Right lobe of liver (tissue), 6 donors: ENCODE measurements around the gene FDPS. TPM values are rescaled to one million over a fixed set of nuclear protein-coding genes. Genes with fewer than 3 reads are reported as not detected.
"Not testable (repeated sequence)": the region's sequence is repeated elsewhere in the genome, so short reads cannot be mapped to it uniquely, and the experiment has no call there.

ENCODE experiments used
- ATAC-seq, 4 donors: fragments of 200-7000 bp; cut with Tn5 transposase; one replicate each; pipeline ENCODE4 v1.9.1; 2020; ENCODE audit warnings: mild to moderate bottlenecking in 4 of 4, moderate library complexity in 4 of 4
- DNase-seq, 3 donors: peaks; one replicate each; pipeline ENCODE4 v3.0.0-alpha.2; 2020
- H3K27ac ChIP-seq, 3 donors: fragments of 200-600 bp; one replicate each; pipeline ENCODE4 v1.8.0; 2022
- H3K27me3 ChIP-seq, 2 donors: fragments of 200-600 bp; one replicate each; pipeline ENCODE4 v1.8.0; 2022
- H3K36me3 ChIP-seq, 4 donors: fragments of 200-600 bp; sonication (generic) in 1 of 4; one replicate each; pipeline versions ENCODE4 v1.5.1 to v1.8.0; 2017 to 2022; ENCODE audit warnings: control low read depth in 1 of 4
- H3K4me1 ChIP-seq, 4 donors: fragments of 200-600 bp; sonication (generic) in 1 of 4; one replicate each; pipeline versions ENCODE4 v1.5.1 to v1.8.0; 2017 to 2022; ENCODE audit warnings: control low read depth in 1 of 4
- H3K4me3 ChIP-seq, 3 donors: fragments of 200-600 bp; one replicate each; pipeline ENCODE4 v1.8.0; 2022
- H3K9me3 ChIP-seq, 4 donors: fragments of 200-600 bp; sonication (generic) in 1 of 4; one replicate each; pipeline versions ENCODE4 v1.5.1 to v1.8.0; 2017 to 2022; ENCODE audit warnings: control low read depth in 1 of 4
- POLR2A ChIP-seq: fragments of 450-650 bp; IDR thresholded peaks from one replicate; pipeline ENCODE4 v1.6.1; 2017; ENCODE audit warnings: antibody characterized with exemption, mild to moderate bottlenecking
- WGBS: methylation state at CpG from one replicate; pipeline ENCODE4 v1.1.6; 2018; ENCODE audit warnings: low coverage, low lambda C conversion rate; ENCODE audit not compliant: insufficient coverage; ENCODE audit errors: missing lambda C conversion rate; 5-methylcytosine and 5-hydroxymethylcytosine counted together
- intact Hi-C, 2 donors: fragments of 100-400 bp; cut with DNase I; formaldehyde crosslinking; loops; one replicate each; pipeline versions ENCODE4 v1.11.2 to v1.14.1; 2022
- total RNA-seq, 6 experiments: library from RNA; depleted of rRNA in 2 of 6; stranded (reverse); fragments of >200 nt in 2 of 6; fragmentation: NEBNext Ultra II Directional in 3 of 6; extraction: Animal tissue kit (Norgen Biotek cat#: 25700) in 3 of 6; gene quantifications; one replicate each; pipeline versions ENCODE4 v1.1.0 to v1.2.4, GENCODE V29; 2016 to 2023
- TF ChIP-seq, protein P1 (sequence below), 4 donors: fragments of 200-600 bp in 3 of 4; fragments of 450-650 bp in 1 of 4; IDR thresholded peaks; one replicate each; pipeline versions ENCODE4 v1.5.1 to v1.8.0; 2016 to 2022; ENCODE audit warnings: antibody characterized with exemption in 4 of 4, mild to moderate bottlenecking in 2 of 4
- donor health status: DM: no; HTN: yes; CAD: no.
- donor health status: DM: no; HTN: no; CAD: no.
- donor health status: DM: no; HTN: no; CAD: no.
- donor health status: DM: no; HTN: yes; CAD: no.
- donor health status: DM: no; HTN: yes; CAD: no.

FDPS gene
- total RNA-seq, 6 experiments from 2014 or later = 51.1 to 236 (median 171) TPM

DNA sequence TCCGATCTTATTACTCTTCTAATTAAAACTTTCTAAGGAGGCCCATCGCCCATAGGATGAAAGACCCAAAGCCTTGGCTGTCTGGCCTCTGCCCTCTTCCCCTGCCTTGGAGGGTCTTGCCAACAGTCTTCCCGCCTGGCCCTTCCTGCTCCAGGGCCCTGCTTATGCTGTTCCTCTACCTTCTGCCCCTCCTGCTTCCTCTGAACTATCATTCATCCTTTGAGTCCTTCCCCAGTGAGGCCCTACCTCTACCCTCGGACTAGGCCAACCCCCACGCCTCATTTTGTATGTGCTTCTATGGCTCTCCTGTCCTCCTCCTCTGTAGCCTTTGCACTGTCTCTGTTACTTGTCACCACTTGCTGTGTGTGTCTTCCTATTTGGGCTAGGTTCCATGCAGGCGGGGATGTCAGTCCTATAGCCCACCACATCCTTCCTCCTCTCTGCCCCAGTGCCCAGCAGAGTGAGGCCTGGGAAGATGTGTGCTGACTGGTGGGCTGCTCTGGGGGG, 17.4 kb downstream of the FDPS start:
- H3K27ac ChIP-seq = no peak overlapping the region
- peaks cover 0 to 14% (median 1%) of the 10 kb centered on the region in 4 donors for H3K4me1 ChIP-seq
- intact Hi-C loops = loop anchor here in 1 of 2 donors (5.0 kb wide), 1 partner anchor 74 kb away; no protein-coding TSS in a partner anchor
- H3K9me3 ChIP-seq = no peaks in the 10 kb centered on the region
- DNase-seq (no peak), ATAC-seq (no peak)
- no peaks in the 10 kb centered on the region for H3K27me3 ChIP-seq
- WGBS = 73% methylated on average over 6 of the region's 6 CpGs
- H3K4me3 ChIP-seq = no peak overlapping the region
- TF ChIP-seq, protein P1, sequence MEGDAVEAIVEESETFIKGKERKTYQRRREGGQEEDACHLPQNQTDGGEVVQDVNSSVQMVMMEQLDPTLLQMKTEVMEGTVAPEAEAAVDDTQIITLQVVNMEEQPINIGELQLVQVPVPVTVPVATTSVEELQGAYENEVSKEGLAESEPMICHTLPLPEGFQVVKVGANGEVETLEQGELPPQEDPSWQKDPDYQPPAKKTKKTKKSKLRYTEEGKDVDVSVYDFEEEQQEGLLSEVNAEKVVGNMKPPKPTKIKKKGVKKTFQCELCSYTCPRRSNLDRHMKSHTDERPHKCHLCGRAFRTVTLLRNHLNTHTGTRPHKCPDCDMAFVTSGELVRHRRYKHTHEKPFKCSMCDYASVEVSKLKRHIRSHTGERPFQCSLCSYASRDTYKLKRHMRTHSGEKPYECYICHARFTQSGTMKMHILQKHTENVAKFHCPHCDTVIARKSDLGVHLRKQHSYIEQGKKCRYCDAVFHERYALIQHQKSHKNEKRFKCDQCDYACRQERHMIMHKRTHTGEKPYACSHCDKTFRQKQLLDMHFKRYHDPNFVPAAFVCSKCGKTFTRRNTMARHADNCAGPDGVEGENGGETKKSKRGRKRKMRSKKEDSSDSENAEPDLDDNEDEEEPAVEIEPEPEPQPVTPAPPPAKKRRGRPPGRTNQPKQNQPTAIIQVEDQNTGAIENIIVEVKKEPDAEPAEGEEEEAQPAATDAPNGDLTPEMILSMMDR (IDR thresholded peaks at IDR 0.05) = no peak
- no peak for TF ChIP-seq POLR2A
- peaks cover 0 to 10% (median 3%) of the 10 kb centered on the region in 4 donors for H3K36me3 ChIP-seq

GRCh38 chr1:155326631-155327037, 18.0 kb downstream of the FDPS start:
- Histone ChIP-seq H3K9me3 (no peaks in the 10 kb centered on the region), H3K4me1 (peaks cover 0 to 14% (median 1%) of the 10 kb centered on the region in 4 donors), H3K36me3 (peaks cover 0 to 14% (median 3%) of the 10 kb centered on the region in 4 donors), H3K4me3 (no peak overlapping the region), H3K27ac (no peak overlapping the region), H3K27me3 (no peaks in the 10 kb centered on the region)
- intact Hi-C loops = loop anchor here in 1 of 2 donors (5.0 kb wide), 1 partner anchor 74 kb away; no protein-coding TSS in a partner anchor
- DNase-seq (no peak), ATAC-seq (no peak)
- 90% methylated on average over 2 of the region's 7 CpGs for WGBS
- TF ChIP-seq, protein P1 (IDR thresholded peaks at IDR 0.05) = no peak
- no peak for TF ChIP-seq POLR2A

- WGBS = 85% methylated on average over 4 of the region's 4 CpGs
- ATAC-seq (no peak), DNase-seq (no peak)
- Histone ChIP-seq H3K27ac (no peak overlapping the region), H3K4me1 (peaks cover 0 to 9% (median 0%) of the 10 kb centered on the region in 4 donors), H3K9me3 (no peaks in the 10 kb centered on the region), H3K4me3 (no peak overlapping the region), H3K36me3 (peaks cover 0 to 14% (median 3%) of the 10 kb centered on the region in 4 donors), H3K27me3 (no peaks in the 10 kb centered on the region)
- TF ChIP-seq, protein P1 (IDR thresholded peaks at IDR 0.05) = no peak
- intact Hi-C loops = loop anchor here in 1 of 2 donors (5.0 kb wide), 1 partner anchor 76 kb away; no protein-coding TSS in a partner anchor
These were observed 19.3 kb downstream of the FDPS start for GRCh38 chr1:155327981-155328380.

GRCh38 chr1:155328856-155329255, 20.2 kb downstream of the FDPS start:
- H3K4me3 ChIP-seq, H3K9me3 ChIP-seq, ATAC-seq, H3K27me3 ChIP-seq, H3K27ac ChIP-seq, DNase-seq: not testable (repeated sequence)
- intact Hi-C loops = loop anchor here in 1 of 2 donors (5.0 kb wide), 1 partner anchor 77 kb away; no protein-coding TSS in a partner anchor
- Histone ChIP-seq H3K36me3 (peaks cover 0 to 14% (median 3%) of the 10 kb centered on the region in 4 donors), H3K4me1 (peaks cover 0 to 12% (median 0%) of the 10 kb centered on the region in 4 donors)
- WGBS = 89% methylated on average over 4 of the region's 7 CpGs

- intact Hi-C loops = loop anchor here in 1 of 2 donors (5.0 kb wide), 1 partner anchor 78 kb away; no protein-coding TSS in a partner anchor
- peaks cover 0 to 10% (median 0%) of the 10 kb centered on the region in 4 donors for H3K4me1 ChIP-seq
- no peak for DNase-seq
- WGBS = 81% methylated on average over 4 of the region's 11 CpGs
- no peak for ATAC-seq
- H3K36me3 ChIP-seq = peaks cover 0 to 19% (median 4%) of the 10 kb centered on the region in 4 donors
- H3K27me3 ChIP-seq = no peaks in the 10 kb centered on the region
- no peak overlapping the region for H3K4me3 ChIP-seq
- H3K27ac ChIP-seq = no peak overlapping the region
- H3K9me3 ChIP-seq = no peaks in the 10 kb centered on the region
- no peak for TF ChIP-seq POLR2A
- TF ChIP-seq, protein P1 (IDR thresholded peaks at IDR 0.05) = no peak
These were observed 21.4 kb downstream of the FDPS start for GRCh38 chr1:155329980-155330598.
